Stimulated activated CD8-positive, alpha-beta memory T cell treated with anti-CD3 and anti-CD28 coated beads, Interleukin-7, amount 100 ng/mL, for 4 hours (primary cell): ENCODE measurements around the gene LPIN3.
"Not testable (repeated sequence)": the region's sequence is repeated elsewhere in the genome, so short reads cannot be mapped to it uniquely, and the experiment has no call there.

Experiments used
- DNase-seq, 2 donors: peaks; one replicate each; pipeline ENCODE4 v3.0.0-alpha.2; 2020; ENCODE audit warnings: low read depth in 2 of 2

The LPIN3 gene, protein sequence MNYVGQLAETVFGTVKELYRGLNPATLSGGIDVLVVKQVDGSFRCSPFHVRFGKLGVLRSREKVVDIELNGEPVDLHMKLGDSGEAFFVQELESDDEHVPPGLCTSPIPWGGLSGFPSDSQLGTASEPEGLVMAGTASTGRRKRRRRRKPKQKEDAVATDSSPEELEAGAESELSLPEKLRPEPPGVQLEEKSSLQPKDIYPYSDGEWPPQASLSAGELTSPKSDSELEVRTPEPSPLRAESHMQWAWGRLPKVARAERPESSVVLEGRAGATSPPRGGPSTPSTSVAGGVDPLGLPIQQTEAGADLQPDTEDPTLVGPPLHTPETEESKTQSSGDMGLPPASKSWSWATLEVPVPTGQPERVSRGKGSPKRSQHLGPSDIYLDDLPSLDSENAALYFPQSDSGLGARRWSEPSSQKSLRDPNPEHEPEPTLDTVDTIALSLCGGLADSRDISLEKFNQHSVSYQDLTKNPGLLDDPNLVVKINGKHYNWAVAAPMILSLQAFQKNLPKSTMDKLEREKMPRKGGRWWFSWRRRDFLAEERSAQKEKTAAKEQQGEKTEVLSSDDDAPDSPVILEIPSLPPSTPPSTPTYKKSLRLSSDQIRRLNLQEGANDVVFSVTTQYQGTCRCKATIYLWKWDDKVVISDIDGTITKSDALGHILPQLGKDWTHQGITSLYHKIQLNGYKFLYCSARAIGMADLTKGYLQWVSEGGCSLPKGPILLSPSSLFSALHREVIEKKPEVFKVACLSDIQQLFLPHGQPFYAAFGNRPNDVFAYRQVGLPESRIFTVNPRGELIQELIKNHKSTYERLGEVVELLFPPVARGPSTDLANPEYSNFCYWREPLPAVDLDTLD

DNA sequence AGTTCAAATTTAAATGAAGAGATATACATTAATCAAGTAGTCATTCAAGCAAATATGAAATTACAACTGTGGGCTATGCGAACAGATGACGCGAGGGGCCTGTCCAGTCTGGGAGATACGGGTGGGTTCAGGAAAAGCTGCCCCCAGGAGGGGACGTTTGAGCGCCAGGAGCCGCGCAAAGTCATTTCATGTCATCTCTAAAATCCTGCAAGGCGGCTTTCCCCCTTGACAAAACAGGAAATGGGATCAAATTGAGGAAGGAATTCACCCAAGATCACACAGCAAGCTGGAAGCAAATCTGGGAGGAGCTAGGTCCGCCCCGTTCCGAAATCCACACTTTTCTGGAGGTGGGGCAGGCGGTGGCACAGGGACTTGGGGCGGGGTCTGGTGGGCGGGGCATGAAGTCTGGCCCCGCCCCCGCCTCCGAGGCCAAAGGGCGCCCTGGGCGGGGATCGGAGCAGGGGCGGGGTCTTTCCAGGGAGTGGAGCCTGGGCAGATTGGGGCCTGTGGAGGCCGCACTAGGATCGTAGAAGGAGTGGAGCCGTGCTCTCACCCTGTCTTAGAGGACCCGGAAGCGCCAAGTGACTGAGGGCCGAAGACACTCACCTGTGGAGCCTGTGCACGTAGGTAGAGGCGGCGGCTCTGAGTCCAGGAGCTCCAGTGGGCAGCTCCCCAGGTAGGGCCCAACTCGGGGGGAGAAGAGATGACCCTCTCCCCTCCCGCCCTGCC lies at the start of gene LPIN3:
TSS of gene LPIN3 (plus strand) at position 495 of the 729 bp plus-strand sequence. CDS start 4,983 bp downstream, outside the sequence.
- peak in 1 of 2 donors; percentile 17 for DNase-seq

DNA sequence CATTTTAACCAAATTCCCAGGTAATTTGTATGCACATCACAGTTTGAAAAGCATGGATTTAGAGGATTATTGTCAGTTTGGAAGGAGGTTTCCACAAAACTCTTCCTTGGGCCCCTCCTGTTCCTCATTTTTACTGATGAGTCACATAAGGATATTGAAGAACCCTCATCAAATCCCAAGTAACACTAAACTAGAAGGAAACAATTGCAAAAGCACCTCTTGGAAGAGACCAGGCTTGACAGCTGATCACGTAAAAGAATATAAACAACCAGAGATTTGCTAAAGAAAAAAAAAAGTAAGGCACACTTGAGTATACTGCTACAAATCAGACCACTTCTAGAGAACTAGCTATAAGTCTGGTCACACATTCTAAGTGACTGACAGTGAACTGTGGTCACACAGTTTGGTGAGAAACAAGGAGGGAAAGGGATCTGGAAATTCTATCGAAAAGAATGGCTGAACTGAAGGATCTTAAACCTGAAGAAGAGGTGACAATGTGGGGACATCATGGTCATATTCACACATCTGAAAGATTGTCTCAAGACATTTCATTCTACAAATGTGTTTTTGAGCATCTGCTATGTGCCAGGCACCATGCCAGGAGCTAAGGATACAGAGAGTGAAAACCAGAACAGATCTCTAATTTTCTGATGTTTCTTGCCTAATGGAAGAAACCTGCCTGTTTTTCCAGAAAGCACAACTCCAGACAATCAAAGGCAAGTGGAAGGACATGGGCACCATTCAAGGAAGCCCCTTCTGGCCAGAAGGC lies 47.2 kb upstream of the LPIN3 start:
- no peak for DNase-seq

GRCh38 chr20:41299899-41300298 lies 40.7 kb upstream of the LPIN3 start:
- no peak for DNase-seq

- no peak for DNase-seq
These were observed 40.2 kb upstream of the LPIN3 start for GRCh38 chr20:41300383-41300782.

DNA sequence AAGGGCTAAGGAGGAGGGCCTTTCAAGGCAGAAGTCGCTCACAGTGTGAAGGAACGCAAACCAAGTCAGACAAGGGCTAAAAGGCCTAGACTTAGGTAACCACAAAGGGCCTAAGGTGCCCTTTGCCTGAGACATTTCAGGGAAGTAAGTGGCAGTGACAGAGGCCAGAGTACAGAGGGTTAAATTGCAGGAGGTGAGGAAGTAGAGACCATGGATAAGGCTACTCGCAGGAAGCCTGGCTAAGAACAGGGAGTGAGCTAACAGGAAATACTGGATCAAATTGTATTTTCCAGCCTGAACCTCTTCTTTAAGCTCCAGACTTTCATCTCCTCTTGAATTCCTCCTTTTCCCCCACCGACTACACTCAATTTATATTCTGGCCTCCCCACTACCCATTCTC lies 39.7 kb upstream of the LPIN3 start:
- DNase-seq, result no peak

- no peak for DNase-seq
These were observed 36.6 kb upstream of the LPIN3 start for GRCh38 chr20:41304002-41304401.

DNA sequence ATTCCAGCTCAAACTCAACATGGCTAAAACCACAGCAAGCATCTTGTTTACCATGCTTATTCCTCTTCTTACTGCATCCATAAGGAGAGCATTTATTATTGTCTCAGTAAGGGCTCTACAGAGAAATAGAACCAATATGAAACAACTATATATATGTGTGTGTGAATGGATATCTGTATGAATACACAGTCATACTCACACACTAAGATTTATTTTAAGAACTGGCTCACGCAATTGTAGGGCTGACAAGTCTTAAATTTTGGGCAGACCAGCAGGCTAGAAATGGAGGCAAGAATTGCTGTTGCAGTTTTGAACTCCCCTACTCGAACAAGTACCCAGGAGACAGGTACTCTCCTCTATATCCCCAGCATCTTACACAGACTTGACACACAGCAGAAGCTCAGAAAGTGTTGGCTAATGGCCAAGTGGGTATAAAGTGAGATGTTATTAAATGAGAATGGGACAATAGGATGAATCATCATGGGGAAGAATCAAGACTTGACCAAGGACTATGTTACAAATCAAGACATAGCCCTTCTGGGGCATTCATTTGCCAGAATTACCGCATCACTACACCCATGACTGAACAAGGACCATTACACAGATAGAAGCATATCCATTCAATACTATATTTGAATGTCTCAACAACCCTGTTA lies 36.1 kb upstream of the LPIN3 start:
- DNase-seq, result no peak

DNA sequence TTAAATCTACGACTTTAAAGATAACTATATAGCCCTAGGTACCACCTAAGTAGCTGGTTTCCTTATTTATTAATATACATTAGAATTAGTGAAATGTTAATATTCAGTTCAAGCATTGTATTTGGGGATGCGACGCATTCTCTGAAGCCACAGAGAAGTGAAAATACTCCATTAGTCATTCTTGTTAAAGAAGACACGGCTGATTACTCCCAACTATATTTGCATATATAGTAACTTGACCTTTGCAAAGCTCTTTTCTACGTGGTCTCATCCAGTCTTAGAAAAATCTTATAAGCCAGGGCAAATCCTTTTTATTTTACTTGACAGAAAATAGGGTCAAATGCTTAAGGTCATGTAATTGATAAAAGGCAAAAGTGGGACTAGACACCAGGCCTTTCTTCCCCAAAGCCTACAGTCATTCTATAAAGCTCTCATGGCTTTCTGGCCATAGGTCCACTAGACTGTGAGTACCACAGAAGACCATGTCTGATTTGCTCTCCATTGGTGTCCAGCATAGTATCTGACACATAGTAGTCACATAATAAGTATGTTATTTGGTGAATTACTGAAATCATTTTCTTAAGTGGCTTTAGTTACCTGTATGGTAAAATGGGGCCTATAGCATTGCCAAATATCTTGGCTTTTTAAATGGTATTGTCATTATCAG lies 34.4 kb upstream of the LPIN3 start:
- DNase-seq, result no peak

DNA sequence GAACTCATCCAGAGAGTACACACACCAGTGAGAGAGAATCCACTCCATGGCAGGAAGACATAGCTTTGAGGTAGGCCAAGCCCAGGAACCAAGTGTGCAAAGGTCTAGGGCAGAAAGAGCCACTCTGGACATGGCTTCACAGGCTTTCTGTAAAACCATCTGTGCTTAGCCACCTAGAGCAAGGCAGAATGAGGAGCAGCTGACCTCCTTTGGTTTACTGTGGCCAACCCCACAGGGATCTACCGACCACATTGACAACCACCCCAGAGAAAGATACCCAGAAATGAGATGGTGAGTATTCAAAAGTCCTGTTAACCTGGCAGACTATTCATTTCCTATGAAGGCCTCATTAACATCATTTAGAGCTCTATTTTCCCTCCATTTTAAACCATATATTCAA lies 33.6 kb upstream of the LPIN3 start:
- DNase-seq, result no peak

- no peak for DNase-seq
These were observed 32.3 kb upstream of the LPIN3 start for GRCh38 chr20:41308290-41308711.

GRCh38 chr20:41308726-41309413 lies 31.8 kb upstream of the LPIN3 start:
- no peak for DNase-seq

- no peak for DNase-seq
These were observed 30.8 kb upstream of the LPIN3 start for GRCh38 chr20:41309817-41310216.

DNA sequence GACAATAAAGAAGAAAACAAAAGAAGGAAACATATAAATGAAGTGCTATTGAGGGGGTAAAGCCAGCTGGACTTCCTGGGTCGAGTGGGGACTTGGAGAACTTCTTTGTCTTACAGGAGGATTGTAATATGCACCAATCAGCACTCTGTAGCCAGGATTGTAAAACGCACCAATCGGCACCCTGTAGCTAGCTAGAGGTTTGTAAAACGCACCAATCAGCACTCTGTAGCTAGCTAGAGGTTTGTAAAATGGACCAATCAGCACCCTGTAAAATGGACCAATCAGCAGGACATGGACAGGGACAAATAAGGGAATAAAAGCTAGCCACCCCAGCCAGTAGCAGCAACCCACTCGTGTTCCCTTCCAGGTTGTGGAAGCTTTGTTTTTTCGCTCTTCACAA lies 28.6 kb upstream of the LPIN3 start:
- not testable (repeated sequence) for DNase-seq

DNA sequence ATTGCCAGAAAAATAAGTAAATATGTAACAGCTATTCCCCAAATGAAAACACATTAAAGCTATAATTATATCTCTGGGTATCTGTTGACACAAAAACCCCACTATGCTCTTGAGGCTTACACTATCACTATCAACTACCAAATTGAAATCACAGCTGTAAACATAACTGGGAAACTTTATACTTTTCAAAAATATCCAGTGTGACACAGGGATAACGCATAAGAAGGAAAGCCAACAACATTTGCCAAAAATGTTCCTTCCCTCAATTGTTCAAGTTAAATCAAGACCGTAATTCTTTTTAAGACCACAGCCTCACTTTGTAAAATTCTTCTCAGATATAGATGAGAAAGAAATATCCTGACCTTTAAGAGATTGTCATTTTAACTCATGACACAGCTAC lies 26.2 kb upstream of the LPIN3 start:
- DNase-seq, result no peak

DNA sequence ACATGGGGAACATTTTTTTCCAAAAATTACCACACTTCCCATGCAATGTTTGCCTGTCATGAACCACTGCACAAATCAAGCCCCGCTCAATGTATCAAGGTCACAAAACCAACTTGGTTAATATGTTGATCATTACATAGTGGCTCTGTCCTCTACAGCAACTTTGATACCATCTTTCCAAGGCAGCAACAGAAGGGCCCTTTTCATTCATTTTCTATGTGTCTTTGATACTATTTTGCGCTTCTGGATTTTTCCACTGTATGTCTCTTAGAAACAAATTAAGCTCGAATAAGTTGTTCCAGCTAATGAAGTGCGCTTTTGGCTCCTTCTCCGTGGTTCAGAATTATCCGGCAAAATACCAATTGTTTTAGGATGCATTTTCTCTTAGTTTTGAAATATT lies 24.6 kb upstream of the LPIN3 start:
- no peak for DNase-seq

DNA sequence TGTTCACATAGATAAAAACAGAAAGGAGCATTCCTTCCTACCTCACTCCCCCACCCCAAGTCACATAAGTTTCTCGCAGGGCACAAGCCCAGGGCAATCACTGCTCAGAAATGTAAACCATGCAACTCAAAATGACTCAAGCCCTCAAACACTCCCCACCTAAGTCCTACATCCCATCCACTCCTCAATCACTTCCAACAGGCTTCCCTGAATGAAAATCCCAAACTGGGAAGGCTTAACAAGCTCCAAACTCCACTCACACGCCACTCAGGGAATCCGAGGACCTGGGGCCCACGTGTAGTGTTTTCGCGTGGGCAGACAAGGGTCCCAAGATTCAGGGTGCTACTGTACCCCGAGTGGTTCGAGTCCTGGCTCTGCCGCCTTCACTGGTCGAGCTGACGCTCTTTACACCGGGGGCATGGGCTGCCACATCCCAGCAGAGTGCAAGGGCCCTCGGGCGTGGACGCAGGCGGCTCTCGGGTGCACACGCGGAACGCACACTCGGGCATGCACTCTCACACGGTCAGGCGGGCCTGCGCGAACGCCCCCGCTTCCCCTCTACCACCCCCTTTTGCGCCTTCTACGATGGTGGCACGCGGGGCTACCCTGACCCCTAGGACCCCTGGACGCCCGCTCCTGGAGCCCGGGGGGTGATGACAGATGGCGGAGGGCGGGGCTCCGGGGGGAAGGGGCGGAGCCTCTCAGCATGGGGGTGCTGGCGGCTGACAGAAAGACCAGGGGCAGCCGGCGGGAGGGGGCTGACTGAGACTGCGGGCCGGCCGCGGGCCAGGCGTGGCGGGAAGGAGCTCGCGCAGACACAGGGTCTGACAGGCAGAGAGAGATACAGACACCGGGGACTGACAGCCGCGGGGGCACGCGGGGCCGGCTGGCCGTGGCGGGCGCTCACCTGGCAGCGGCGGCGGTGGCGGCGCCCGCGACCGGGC lies 23.7 kb upstream of the LPIN3 start:
- peak; percentile 60 to 76 for DNase-seq

GRCh38 chr20:41317546-41318270 lies 22.9 kb upstream of the LPIN3 start, which contains the start of gene ZHX3:
Gene ZHX3, minus strand, starts transcription at chr20:41317731. Its CDS starts 112,815 bp downstream, at chr20:41204916.
- DNase-seq, result peak; percentile 88 to 98

DNA sequence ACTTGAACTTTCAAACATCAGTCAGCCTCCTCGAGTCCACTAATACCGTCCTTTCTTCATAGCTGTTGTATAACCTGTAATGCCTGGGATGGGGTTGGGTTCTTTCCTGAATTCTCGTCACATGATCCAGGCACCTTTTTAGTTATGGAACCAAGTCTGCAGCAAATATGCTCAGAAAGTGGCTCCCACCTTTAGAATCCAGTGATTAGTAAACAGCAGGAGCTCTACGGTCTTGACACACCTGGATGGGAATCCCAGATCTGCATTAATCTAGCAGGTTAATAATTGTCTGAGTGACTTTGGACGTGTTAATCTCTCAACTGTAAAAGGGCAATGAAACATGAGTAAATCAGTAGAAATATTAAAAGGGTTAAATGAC lies 22.4 kb upstream of the LPIN3 start:
- DNase-seq, result no peak
